ENCODE data around the gene UPK3A.

UPK3A gene

DNA sequence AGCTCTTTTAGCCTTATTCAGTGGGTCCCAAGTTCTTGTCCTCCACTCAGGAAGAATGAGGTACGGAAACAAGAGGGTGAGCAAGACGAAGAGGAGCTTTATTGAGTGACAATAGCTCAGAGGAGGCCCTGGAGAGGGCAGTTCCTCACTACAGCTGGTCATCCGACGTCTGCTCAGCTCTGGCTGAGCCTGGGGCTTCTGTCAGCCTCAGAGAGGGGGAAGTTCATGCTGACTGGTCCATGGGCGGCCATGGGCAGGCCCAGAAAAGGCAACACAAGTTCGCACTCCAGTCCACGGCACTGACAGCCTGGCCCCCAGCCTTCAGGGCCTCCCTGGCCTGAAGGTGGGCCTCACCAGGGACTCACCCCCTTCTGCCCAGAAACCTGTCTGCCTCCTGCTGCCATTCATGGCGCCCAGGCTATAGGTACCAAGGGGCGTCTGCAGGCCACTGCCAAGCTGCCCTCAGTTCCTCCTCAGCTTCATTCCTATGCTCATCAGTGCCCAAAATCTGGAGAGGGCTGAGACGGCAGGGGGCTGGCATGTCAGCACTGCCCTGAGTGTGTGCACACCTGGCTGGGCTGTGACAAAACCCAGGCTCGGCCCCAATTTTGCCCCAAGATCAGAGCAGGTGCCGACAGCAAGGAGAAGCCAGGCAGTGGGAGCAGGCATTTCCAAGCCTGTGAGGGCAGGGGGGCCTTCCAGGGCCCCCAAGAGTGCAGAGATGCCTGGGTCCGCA, 22.4 kb upstream of the UPK3A start:
- TF ChIP-seq POLR2AphosphoS5 (IDR thresholded peaks at IDR 0.05; ENCODE audit: low read depth, low read length) = no peak
- TF ChIP-seq SIN3A (IDR thresholded peaks at IDR 0.05; ENCODE audit: borderline replicate concordance, insufficient read depth, low read length) = no peak
- TF ChIP-seq, protein P1, sequence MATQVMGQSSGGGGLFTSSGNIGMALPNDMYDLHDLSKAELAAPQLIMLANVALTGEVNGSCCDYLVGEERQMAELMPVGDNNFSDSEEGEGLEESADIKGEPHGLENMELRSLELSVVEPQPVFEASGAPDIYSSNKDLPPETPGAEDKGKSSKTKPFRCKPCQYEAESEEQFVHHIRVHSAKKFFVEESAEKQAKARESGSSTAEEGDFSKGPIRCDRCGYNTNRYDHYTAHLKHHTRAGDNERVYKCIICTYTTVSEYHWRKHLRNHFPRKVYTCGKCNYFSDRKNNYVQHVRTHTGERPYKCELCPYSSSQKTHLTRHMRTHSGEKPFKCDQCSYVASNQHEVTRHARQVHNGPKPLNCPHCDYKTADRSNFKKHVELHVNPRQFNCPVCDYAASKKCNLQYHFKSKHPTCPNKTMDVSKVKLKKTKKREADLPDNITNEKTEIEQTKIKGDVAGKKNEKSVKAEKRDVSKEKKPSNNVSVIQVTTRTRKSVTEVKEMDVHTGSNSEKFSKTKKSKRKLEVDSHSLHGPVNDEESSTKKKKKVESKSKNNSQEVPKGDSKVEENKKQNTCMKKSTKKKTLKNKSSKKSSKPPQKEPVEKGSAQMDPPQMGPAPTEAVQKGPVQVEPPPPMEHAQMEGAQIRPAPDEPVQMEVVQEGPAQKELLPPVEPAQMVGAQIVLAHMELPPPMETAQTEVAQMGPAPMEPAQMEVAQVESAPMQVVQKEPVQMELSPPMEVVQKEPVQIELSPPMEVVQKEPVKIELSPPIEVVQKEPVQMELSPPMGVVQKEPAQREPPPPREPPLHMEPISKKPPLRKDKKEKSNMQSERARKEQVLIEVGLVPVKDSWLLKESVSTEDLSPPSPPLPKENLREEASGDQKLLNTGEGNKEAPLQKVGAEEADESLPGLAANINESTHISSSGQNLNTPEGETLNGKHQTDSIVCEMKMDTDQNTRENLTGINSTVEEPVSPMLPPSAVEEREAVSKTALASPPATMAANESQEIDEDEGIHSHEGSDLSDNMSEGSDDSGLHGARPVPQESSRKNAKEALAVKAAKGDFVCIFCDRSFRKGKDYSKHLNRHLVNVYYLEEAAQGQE (IDR thresholded peaks at IDR 0.05; ENCODE audit: insufficient read depth in 1 of 2, low read depth in 2 of 2, low read length in 2 of 2) = no peak
- no peak for TF ChIP-seq TAF1 (IDR thresholded peaks at IDR 0.05; ENCODE audit: borderline replicate concordance, insufficient read depth, low read length)
- no peak for TF ChIP-seq FOXP2 (optimal IDR thresholded peaks at IDR 0.05; ENCODE audit: borderline replicate concordance, extremely low read depth, extremely low read length, insufficient read depth)

DNA sequence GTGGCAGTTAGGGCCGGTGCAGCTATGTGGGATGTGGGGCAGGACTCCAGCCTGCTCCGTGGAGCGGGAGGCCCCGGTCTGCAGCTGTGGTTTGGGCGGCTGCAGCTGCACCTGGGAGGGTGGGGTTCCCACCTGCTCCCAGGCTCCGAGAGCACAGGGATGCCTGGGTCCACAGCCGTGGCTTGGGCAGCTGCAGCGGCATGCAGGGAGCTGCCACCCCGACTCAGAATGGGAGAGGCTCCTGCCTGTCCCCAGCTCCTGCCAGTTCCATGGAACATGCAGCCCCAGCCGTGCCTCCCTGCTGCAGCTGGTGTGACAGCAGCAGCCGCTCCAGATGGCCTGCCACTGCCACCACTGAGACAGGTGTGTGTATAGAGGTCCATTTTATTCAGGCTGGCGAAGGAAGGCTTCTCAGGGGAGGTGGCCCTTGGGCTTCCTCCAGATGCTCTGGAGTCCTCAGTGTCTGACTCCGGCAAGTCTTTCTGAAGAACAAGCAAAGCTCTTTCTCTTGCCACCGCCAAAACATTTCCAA, 21.8 kb upstream of the UPK3A start:
- TF ChIP-seq TAF1 (IDR thresholded peaks at IDR 0.05; ENCODE audit: borderline replicate concordance, insufficient read depth, low read length) (no peak), FOXP2 (optimal IDR thresholded peaks at IDR 0.05; ENCODE audit: borderline replicate concordance, extremely low read depth, extremely low read length, insufficient read depth) (no peak)
- TF ChIP-seq, protein P1 (IDR thresholded peaks at IDR 0.05; ENCODE audit: insufficient read depth in 1 of 2, low read depth in 2 of 2, low read length in 2 of 2) = no peak

DNA sequence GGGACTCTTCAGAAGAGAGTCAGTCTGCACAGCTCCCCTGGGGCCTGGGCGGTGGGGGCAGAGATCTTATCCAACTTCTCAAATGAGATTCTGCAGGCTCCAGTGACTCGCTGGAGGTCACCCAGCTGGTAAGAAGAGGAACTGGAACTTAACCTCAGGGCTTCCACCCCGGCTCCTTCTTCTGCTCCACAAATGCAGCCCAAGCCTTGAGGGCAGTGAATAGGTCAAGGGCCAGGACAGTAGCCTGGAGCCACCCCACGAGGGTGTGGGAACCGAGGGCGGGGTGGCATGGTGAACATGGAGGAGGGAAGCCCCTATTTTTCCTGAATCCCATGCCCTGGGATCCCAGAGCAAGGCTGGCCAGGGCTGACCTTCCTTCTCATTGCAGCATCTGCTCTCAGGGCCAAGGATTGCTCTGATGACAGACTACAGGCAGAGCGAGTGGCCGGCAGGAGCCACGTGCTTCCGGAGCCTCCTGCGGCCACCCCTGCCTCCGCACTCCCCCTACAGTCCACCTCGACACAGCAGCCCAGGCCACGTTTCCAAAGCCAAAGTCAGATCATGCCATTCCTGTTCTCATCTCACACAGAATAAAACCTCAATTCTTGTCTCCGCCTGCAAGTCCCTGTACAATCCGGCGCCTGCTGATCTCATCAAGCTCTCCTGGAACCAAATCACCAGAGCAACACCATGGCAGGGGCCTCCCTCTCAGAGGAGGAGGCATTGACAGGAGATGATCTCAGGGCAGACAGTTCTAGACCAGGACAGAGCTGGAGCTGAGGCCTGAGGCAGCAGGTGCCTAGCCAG, 21.1 kb upstream of the UPK3A start:
- peak; percentile 72 for TF ChIP-seq FOXP2 (optimal IDR thresholded peaks at IDR 0.05; ENCODE audit: borderline replicate concordance, extremely low read depth, extremely low read length, insufficient read depth)
- TF ChIP-seq, protein P1 (IDR thresholded peaks at IDR 0.05; ENCODE audit: insufficient read depth in 1 of 2, low read depth in 2 of 2, low read length in 2 of 2) = peak; percentile 27 to 52; a peak in 1 of 4 replicates
- TF ChIP-seq TAF1 (IDR thresholded peaks at IDR 0.05; ENCODE audit: borderline replicate concordance, insufficient read depth, low read length) = no peak
- TF ChIP-seq SIN3A (IDR thresholded peaks at IDR 0.05; ENCODE audit: borderline replicate concordance, insufficient read depth, low read length) = peak; percentile 67; the same call in 1 of the 2 replicates

DNA sequence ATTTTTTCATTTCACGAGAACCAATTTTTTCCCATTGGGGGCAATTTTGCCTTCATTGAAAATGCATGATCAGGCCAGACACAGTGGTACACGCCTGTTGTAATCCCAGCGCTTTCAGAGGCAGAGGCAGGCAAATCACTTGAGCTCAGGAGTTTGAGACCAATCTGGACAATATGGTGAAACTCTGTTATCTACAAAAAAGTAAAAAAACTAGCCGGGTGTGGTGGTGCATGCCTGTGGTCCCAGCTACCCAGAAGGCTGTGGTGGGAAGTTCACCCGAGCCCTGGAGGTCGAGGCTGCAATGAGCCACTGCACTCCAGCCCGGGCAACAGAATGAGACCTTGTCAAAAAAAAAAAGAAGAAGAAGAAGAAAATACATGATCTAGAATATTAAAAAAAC, 19.2 kb upstream of the UPK3A start:
- TF ChIP-seq SIN3A (IDR thresholded peaks at IDR 0.05; ENCODE audit: borderline replicate concordance, insufficient read depth, low read length) = no peak
- TF ChIP-seq FOXP2 (optimal IDR thresholded peaks at IDR 0.05; ENCODE audit: borderline replicate concordance, extremely low read depth, extremely low read length, insufficient read depth) = no peak
- no peak for TF ChIP-seq POLR2AphosphoS5 (IDR thresholded peaks at IDR 0.05; ENCODE audit: low read depth, low read length)
- no peak for TF ChIP-seq TAF1 (IDR thresholded peaks at IDR 0.05; ENCODE audit: borderline replicate concordance, insufficient read depth, low read length)
- TF ChIP-seq, protein P1 (IDR thresholded peaks at IDR 0.05; ENCODE audit: insufficient read depth in 1 of 2, low read depth in 2 of 2, low read length in 2 of 2) = no peak

All from PFSK-1 (cell line).